Adipocyte (in vitro differentiated cells): ENCODE measurements around the gene CNTN5.

Source experiments
- DNase-seq: peaks from one replicate; pipeline ENCODE4 v3.0.0-alpha.2; 2015; ENCODE audit warnings: low read depth
- H3K27me3 ChIP-seq: replicated peaks from 2 replicates; pipeline ENCODE4 v1.7.0; 2013; ENCODE audit warnings: mild to moderate bottlenecking, low read length, moderate library complexity; ENCODE audit not compliant: control insufficient read depth, insufficient read depth
- H3K36me3 ChIP-seq: 2 replicates; pipeline ENCODE4 v1.7.0; 2013; ENCODE audit warnings: low read length, mild to moderate bottlenecking, moderate library complexity; ENCODE audit not compliant: control insufficient read depth, insufficient read depth, severe bottlenecking
- H3K4me1 ChIP-seq: 2 replicates; pipeline ENCODE4 v1.7.0; 2013; ENCODE audit warnings: mild to moderate bottlenecking, low read length, moderate library complexity; ENCODE audit not compliant: control insufficient read depth, insufficient read depth
- H3K4me3 ChIP-seq: 2 replicates; pipeline ENCODE4 v1.7.0; 2013; ENCODE audit warnings: mild to moderate bottlenecking, low read length, moderate library complexity
- H3K9ac ChIP-seq: 2 replicates; pipeline ENCODE4 v1.7.0; 2013; ENCODE audit warnings: mild to moderate bottlenecking, low read length, moderate library complexity
- H3K9me3 ChIP-seq: 2 replicates; pipeline ENCODE4 v1.7.0; 2013; ENCODE audit warnings: mild to moderate bottlenecking, low read length, moderate library complexity; ENCODE audit not compliant: control insufficient read depth

CNTN5 gene

GRCh38 chr11:99234534-99234933 is 213.8 kb downstream of the CNTN5 start:
- Histone ChIP-seq H3K27me3 (no peaks in the 10 kb centered on the region), H3K4me1 (no peaks in the 10 kb centered on the region), H3K9me3 (no peaks in the 10 kb centered on the region), H3K4me3 (no peak overlapping the region), H3K36me3 (no peaks in the 10 kb centered on the region), H3K9ac (no peak overlapping the region)
- no peak for DNase-seq

- Histone ChIP-seq H3K9ac (no peak overlapping the region), H3K4me1 (no peaks in the 10 kb centered on the region), H3K36me3 (no peaks in the 10 kb centered on the region), H3K4me3 (no peak overlapping the region), H3K27me3 (no peaks in the 10 kb centered on the region), H3K9me3 (no peaks in the 10 kb centered on the region)
- peak; percentile 1 for DNase-seq
Observed at GRCh38 chr11:99238401-99238800, 217.7 kb downstream of the CNTN5 start.

- no peak for DNase-seq
Observed at GRCh38 chr11:99240192-99241030, 219.7 kb downstream of the CNTN5 start.

GRCh38 chr11:99241066-99241465 is 220.3 kb downstream of the CNTN5 start:
- DNase-seq, result no peak
- Histone ChIP-seq H3K4me1 (no peaks in the 10 kb centered on the region), H3K36me3 (no peaks in the 10 kb centered on the region), H3K9me3 (no peaks in the 10 kb centered on the region), H3K4me3 (no peak overlapping the region), H3K9ac (no peak overlapping the region), H3K27me3 (no peaks in the 10 kb centered on the region)

More at GRCh38 chr11:99240192-99241030, 219.7 kb downstream of the CNTN5 start:
- Histone ChIP-seq H3K27me3 (no peaks in the 10 kb centered on the region), H3K4me1 (no peaks in the 10 kb centered on the region), H3K36me3 (no peaks in the 10 kb centered on the region), H3K9ac (no peak overlapping the region), H3K4me3 (no peak overlapping the region), H3K9me3 (no peaks in the 10 kb centered on the region)

- no peak overlapping the region for H3K4me3 ChIP-seq
- no peak for DNase-seq
- no peaks in the 10 kb centered on the region for H3K27me3 ChIP-seq
- no peaks in the 10 kb centered on the region for H3K36me3 ChIP-seq
- H3K9ac ChIP-seq, result no peak overlapping the region
- H3K4me1 ChIP-seq, result no peaks in the 10 kb centered on the region
- H3K9me3 ChIP-seq, result no peaks in the 10 kb centered on the region
Observed at GRCh38 chr11:99244613-99245012, 223.9 kb downstream of the CNTN5 start.

- Histone ChIP-seq H3K27me3 (no peaks in the 10 kb centered on the region), H3K9me3 (no peaks in the 10 kb centered on the region), H3K4me3 (no peak overlapping the region), H3K4me1 (no peaks in the 10 kb centered on the region), H3K36me3 (no peaks in the 10 kb centered on the region), H3K9ac (no peak overlapping the region)
- no peak for DNase-seq
Observed at GRCh38 chr11:99246199-99246598, 225.4 kb downstream of the CNTN5 start.

- no peak overlapping the region for H3K4me3 ChIP-seq
- H3K9me3 ChIP-seq, result no peaks in the 10 kb centered on the region
- DNase-seq, result no peak
- no peaks in the 10 kb centered on the region for H3K36me3 ChIP-seq
- H3K27me3 ChIP-seq, result no peaks in the 10 kb centered on the region
- H3K9ac ChIP-seq, result no peak overlapping the region
- H3K4me1 ChIP-seq, result no peaks in the 10 kb centered on the region
Observed at GRCh38 chr11:99256614-99257013, 235.9 kb downstream of the CNTN5 start.

- DNase-seq, result peak; percentile 36
- H3K4me3 ChIP-seq, result no peak overlapping the region
- no peaks in the 10 kb centered on the region for H3K9me3 ChIP-seq
- no peaks in the 10 kb centered on the region for H3K4me1 ChIP-seq
- no peaks in the 10 kb centered on the region for H3K36me3 ChIP-seq
- H3K9ac ChIP-seq, result no peak overlapping the region
- H3K27me3 ChIP-seq, result no peaks in the 10 kb centered on the region
Observed at GRCh38 chr11:99257131-99257530, 236.4 kb downstream of the CNTN5 start.

GRCh38 chr11:99260696-99261095 is 239.9 kb downstream of the CNTN5 start:
- peak; percentile 27 for DNase-seq
- no peaks in the 10 kb centered on the region for H3K9me3 ChIP-seq
- no peak overlapping the region for H3K9ac ChIP-seq
- H3K4me1 ChIP-seq, result no peaks in the 10 kb centered on the region
- H3K4me3 ChIP-seq, result no peak overlapping the region
- H3K36me3 ChIP-seq, result no peaks in the 10 kb centered on the region
- H3K27me3 ChIP-seq, result no peaks in the 10 kb centered on the region

- peak; percentile 13 for DNase-seq
- H3K36me3 ChIP-seq, result no peaks in the 10 kb centered on the region
- H3K4me3 ChIP-seq, result no peak overlapping the region
- H3K4me1 ChIP-seq, result no peaks in the 10 kb centered on the region
- H3K27me3 ChIP-seq, result no peaks in the 10 kb centered on the region
- no peak overlapping the region for H3K9ac ChIP-seq
- H3K9me3 ChIP-seq, result peaks cover 2% of the 10 kb centered on the region
Observed at GRCh38 chr11:99268886-99269285, 248.1 kb downstream of the CNTN5 start.

- Histone ChIP-seq H3K9me3 (peaks cover 2% of the 10 kb centered on the region), H3K4me3 (no peak overlapping the region), H3K36me3 (no peaks in the 10 kb centered on the region), H3K9ac (no peak overlapping the region), H3K4me1 (no peaks in the 10 kb centered on the region), H3K27me3 (no peaks in the 10 kb centered on the region)
- DNase-seq, result no peak
Observed at GRCh38 chr11:99271527-99271926, 250.8 kb downstream of the CNTN5 start.

GRCh38 chr11:99275521-99275920 is 254.8 kb downstream of the CNTN5 start:
- Histone ChIP-seq H3K36me3 (no peaks in the 10 kb centered on the region), H3K27me3 (no peaks in the 10 kb centered on the region), H3K9ac (no peak overlapping the region), H3K4me3 (no peak overlapping the region), H3K9me3 (peaks cover 2% of the 10 kb centered on the region), H3K4me1 (no peaks in the 10 kb centered on the region)
- no peak for DNase-seq
